HL-60/S4 treated with retinoic acid at 250 ng/mL for 4 days and 3 days (cell line): ENCODE data around the gene DBF4.
"Not testable (repeated sequence)": the region's sequence is repeated elsewhere in the genome, so short reads cannot be mapped to it uniquely, and the experiment has no call there.

Source experiments
- in situ Hi-C: fragments of 300-500 bp; cut with MboI; formaldehyde crosslinking; loops from 2 replicates; pipeline ENCODE4 v1.7.0; 2022; ENCODE audit warnings: low sequenced_read_pairs

Gene DBF4, protein sequence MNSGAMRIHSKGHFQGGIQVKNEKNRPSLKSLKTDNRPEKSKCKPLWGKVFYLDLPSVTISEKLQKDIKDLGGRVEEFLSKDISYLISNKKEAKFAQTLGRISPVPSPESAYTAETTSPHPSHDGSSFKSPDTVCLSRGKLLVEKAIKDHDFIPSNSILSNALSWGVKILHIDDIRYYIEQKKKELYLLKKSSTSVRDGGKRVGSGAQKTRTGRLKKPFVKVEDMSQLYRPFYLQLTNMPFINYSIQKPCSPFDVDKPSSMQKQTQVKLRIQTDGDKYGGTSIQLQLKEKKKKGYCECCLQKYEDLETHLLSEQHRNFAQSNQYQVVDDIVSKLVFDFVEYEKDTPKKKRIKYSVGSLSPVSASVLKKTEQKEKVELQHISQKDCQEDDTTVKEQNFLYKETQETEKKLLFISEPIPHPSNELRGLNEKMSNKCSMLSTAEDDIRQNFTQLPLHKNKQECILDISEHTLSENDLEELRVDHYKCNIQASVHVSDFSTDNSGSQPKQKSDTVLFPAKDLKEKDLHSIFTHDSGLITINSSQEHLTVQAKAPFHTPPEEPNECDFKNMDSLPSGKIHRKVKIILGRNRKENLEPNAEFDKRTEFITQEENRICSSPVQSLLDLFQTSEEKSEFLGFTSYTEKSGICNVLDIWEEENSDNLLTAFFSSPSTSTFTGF

DNA sequence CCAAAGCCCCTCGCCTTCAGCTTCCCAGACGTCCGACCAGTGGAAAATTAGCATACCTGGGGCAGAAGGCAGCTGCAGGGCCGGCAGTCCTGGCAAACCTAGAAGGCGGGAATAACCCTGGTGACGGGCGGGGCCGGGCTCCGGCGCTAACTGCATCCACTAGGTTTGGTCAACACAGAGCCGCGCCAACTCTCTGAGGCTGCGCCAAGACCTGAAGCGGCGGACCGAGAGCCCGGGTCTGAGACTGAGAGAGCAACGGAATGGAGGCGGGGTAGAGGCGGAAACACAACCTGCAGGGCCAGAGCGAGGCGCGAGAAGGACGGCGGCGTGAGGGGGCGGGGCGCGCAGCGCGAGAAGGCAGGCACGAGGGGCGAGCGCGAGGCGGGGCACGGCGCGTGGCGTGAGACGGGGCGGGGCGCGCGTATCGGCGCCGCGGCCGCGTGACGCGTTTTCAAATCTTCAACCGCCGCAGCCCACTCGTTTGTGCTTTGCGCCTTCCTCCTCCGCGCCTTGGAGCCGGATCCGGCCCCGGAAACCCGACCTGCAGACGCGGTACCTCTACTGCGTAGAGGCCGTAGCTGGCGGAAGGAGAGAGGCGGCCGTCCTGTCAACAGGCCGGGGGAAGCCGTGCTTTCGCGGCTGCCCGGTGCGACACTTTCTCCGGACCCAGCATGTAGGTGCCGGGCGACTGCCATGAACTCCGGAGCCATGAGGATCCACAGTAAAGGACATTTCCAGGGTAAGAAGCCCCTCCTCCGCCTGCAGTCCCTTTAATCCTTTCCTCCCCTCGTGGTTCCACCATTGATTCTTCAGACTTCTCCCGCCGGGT lies at the start of gene DBF4, which contains the start of gene SLC25A40:
Gene DBF4 (plus strand): TSS at position 454 of the 829 bp plus-strand sequence. CDS start 240 bp downstream, at position 694.
Gene SLC25A40 (minus strand): TSS at position 321 of the 829 bp plus-strand sequence. CDS start 17,633 bp downstream, outside the sequence.
- in situ Hi-C loops: no loop called here

DNA sequence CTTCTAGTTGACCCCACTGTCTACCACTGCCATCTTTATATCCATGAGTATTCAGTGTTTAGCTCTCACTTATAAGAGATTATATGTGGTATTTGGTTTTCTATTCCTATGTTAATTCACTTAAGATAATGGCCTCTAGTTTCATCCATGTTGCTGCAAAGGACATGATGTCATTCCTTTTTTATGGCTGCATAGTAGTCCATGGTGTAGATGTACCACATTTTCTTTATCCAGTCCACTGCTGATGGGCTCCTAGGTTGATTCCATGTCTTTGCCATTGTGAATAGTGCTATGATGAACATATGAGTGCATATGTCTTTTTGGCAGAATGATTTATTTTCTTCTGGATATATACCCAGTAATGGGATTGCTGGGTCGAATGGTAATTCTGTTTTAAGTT lies 47.9 kb upstream of the DBF4 start:
- in situ Hi-C loops: not testable (repeated sequence)

DNA sequence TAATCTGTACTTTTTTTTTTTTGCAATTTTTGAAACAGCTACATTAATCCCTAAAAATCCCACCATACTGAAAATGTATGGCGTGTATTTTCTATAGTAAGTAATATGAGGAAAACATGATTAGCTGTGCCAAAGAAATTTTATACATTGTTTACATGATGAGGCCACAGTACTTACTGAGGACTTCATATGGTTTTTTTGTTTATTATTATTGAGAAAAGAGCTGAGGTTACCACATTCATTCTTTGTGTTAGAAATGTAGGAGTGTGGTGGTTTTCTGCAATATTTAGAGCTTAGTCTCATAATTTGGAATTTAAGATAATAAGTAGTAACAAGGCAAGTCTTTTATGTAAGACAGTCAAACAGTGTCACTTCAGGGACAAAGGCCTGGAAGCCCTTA lies 45.2 kb upstream of the DBF4 start:
- in situ Hi-C loops: no loop called here

DNA sequence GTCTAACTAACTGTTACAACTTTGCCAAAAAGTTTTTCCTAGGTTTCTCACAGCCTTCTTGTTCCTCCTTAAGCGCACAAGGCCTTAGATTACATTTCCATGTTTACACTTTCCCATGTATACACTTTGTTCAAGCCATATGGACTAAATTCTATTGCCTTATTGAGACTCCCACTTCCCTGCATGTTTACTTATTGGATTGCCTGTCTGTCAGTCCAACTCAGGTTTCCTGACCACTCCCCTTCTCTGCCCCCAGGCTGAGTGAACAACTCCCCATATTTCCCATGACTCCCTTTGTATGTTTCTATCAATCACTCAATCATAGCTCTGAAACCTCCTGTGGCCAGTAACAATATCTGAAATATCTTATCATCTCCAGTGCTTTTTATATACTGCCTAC lies 43.2 kb upstream of the DBF4 start:
- in situ Hi-C loops: no loop called here

DNA sequence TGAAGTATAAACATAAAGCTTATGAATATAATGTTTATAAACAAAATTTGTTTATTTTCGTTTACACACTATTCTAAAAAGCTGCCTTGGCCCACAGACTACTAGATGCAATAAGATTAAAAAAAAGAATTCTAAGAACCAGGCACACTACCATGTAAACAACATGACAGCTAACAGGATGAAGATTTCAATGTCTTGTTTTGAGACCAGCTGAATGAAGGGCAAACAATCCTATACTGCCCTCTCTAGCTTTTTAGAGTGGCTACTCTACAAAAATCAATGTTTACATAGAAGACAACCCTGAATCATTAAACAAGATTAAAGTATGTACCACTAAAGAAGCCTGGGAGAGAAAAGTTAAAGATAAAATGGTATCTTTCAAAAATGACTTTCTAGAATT lies 38.7 kb upstream of the DBF4 start:
- in situ Hi-C loops: no loop called here

DNA sequence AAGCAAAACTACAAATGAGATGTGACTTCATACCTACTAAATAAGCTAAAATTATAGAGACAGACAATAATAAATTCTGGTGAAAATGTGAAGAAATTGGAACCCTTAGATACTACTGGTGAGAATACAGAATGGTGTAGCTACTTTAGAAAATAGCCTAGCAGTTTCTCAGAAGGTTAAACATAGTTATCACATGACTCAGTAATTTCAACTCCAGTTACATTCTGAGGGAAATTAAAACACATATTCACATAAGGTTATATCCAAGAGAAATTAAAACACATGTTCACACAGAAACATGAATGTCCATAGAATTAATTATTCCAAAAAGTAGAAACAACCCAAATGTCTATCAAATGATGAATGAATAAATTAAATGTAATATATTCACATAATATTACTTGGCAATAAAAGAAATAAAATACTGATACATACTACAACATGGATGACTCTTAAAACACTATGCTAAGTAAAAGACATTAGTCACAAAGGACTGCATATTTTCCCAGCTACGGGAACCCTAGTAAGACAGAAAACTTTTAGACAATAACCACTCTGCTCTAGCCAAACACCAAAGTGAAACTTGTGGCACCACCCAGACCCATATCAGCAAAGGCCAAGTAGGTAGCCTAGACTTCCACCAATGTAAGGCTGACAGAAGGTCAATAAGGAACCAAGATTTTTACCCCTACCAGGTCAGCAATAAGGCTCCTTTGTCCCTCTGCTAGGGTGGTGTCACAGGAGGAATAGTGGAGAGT lies 25.3 kb upstream of the DBF4 start:
- in situ Hi-C loops: no loop called here

DNA sequence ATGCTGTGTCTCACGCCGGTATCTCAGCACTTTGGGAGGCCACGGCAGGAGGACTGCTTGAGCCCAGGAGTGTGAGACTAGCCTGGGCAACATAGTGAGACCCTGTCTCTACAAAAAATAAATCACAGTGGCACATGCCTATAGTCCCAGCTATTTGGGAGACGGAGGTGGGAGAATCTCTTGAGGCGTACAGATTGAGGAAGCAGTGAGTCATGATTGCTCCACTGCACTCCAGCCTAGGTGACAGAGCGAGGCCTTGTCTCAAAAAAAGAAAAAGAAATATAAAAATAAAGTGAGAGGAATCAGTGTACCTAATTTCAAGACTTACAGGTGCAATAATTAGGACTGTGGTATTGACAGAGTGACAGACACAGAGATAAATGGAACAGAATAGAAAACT lies 24.0 kb upstream of the DBF4 start:
- in situ Hi-C loops: no loop called here

DNA sequence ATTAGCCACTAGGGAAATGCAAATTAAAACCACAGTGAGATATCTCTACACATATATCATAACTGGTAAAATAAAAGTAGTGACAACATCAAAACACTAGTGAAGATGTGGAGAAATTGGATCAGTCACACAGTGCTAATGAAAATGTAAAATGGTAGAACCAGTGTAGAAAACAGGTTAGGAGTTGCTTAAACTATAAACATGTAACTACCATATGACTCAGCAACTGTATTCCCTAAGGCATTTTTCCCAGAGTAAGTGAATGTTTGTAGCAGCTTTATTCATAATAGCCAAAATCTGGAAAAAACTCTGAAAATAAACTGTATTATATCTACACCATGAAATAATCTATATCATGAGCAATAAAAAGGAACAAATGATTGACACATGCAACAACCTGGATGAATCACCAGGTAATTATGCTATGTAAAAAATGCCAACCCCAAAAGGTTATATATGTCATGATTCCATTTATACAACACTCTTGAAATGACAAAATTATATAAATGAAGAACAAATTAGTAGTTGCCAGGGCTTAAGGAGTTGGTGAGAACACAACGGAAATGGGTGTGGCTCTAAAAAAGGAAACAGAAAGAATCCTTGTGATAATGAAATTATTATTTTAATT lies 22.9 kb upstream of the DBF4 start:
- in situ Hi-C loops: no loop called here

DNA sequence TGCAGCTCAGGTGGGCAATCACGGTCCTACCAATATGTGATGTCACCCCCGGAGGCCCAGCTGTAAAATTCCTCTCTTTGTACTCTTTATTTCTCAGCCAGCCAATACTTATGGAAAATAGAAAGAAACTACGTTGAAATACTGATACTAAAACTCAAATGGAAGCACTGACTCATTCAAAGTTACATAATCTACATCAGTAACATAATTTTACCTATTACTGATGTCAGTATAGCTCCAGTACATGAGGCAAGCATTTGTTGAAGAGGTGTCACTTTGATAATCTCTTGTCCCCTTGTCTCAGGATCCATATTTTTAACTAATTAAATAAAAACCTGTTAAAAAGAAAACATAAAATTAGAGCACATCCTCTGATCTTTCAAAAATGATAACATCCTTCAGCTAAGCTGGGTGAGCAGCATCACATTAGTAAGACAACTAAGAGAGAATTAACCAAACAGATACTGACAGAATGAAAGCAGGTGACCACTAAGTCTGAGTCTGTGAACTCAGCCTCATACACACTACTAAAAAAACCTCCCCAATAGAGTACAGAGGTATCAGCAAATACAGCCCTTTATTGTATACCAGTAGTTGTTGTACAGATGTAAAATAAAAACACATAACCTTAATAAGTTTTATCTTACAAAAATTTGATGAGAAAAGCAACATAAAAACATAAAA lies 17.7 kb upstream of the DBF4 start:
- in situ Hi-C loops: no loop called here

DNA sequence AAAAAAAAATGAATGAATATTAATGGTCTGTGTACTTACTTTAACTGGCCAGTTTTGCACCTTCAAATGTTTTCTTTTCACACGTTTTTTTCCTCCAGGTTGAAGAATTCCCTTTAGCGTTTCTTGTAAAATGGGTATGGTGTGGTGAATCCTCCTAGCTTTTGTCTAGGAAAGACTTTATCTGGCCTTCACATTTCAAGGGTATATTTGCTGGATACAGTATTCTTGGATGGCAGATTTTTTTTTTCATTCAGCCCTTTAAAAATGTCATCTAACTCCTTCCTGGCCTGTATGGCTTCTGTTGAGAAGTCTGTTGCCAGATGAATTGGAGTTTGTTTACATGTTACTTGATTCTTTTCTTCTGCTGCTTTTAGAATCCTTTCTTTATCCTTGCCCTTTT lies 10.2 kb upstream of the DBF4 start:
- in situ Hi-C loops: no loop called here

DNA sequence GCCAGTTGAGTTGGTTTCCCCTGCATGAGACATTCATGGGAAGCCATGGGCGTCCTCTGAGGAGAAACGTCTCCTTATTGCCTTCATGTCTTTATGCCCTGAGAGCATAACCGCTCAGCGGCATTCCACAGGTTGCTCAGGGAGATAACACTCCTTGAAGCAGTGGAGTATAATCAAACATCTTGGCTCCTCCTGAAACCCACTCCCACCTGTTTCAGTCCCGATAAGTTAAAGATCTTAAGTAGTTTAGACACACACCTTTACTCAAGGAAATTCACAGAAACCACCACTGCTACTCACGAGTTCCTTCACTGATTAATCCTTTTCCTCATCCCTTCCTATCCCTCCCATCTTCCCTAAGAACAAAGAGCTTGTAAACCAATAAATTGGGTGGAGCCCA lies 9.8 kb upstream of the DBF4 start:
- in situ Hi-C loops: not testable (repeated sequence)

DNA sequence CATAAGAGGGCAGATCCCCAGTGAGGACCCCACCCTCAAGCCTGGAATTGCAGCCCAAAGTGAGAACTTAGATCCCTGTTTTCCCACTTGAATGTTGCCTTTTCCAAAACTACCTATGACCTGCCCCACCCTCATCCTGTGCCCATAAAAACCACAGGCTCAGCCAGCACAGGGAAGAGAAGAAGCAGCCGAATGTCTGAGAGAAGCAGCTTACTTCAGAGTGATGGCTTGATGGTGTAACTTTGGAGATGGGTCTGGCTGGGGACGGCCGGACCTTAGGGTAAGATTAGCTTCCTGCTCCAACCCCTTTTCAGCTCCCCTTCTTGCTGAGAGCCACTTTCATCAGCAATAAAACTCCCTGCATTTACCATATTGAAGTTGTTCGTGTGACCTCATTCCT lies 5.8 kb upstream of the DBF4 start:
- in situ Hi-C loops: no loop called here

DNA sequence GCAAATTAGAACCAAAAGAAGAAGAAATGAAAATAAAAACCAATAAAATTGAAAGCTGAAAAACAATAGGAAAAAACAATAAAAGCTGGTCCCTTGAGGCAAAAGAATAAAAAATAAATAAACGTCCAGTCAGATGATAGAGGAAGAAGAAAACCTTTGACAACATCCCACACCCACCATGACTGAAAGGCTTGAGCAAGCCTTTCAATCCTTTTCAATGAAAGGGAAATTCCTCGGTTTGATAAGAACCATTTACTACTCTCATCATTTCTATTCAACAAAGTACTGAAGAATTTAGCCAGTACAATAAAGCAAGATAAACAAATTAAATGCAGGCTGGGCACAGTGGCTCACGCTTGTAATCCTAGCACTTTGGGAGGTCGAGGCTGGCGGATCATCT lies 3.9 kb upstream of the DBF4 start:
- in situ Hi-C loops: no loop called here

DNA sequence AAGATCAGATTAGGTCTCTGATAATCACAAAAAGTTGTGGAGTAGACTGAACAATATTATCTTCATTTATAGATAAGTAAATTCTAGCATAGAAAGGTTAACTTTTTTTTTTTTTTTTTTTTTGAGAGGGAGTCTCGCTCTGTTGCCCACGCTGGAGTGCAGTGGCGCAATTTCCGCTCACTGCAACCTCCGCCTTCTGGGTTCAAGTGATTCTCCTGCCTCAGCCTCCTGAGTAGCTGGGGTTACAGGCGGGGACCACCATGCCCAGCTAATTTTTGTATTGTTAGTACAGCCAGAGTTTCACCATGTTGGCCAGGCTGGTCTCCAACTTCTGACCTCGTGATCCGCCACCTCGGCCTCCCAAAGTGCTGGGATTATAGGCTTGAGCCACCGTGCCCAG lies 3.0 kb upstream of the DBF4 start:
- in situ Hi-C loops: not testable (repeated sequence)

DNA sequence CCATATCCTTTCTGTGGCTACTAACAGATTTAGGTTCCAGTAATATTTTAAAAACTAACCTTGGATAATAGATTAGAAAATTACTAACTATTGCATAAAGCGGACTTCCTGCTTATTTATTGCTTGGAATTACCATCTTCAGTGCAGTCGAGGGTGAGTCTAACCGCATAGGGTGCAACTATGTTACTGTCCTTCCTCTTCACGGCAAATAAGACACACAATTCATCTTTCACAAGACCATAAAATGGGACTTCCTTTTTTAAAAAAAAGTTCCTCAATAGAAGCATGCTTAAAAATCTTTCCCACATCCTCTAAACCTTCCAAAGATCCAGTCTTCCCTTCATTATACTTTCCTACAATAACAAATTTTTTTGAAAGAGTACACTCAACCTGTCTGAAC lies 2.2 kb upstream of the DBF4 start:
- in situ Hi-C loops: no loop called here

DNA sequence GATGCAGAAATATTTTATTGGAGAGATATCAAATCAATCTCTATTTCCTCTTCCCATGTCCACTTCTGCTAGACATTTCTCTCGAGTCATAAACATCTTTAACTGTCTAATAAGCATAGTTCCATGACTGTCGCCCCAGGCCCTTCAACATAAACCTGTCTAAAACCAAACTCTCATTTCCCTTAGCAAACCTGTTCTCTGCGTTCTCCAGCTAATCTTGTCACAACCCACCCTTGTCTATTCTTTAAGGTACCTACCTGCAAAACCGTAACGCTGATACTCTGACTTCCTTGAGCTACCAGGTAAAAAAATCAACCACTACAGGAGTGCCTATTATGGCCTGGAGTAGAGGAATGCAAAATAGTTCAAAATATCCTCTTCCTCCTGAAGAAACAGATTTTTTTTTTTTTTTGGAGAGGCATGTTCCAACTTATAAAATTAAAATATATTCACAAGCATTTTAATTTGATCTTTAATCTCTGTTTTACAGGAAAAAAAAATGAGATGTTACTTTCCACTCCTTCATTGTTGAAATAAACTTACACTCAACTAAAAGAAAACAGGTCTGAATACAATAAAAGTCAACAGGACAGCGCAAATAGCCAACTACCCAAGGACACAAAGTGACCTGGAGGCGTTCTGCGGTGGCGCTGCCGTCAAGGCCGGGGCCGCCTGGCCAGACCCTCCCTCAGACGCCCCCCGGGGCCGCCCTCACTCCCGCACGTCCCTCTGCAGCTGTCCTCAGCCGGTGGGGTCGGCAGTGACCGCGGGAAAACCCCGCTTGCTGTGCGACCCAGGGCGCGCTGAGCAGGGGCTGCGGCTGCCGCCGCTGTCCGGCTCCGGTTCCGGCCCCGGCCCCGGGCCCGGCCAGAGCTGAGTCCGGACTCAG lies 898 bp upstream of the DBF4 start:
- in situ Hi-C loops: no loop called here

DNA sequence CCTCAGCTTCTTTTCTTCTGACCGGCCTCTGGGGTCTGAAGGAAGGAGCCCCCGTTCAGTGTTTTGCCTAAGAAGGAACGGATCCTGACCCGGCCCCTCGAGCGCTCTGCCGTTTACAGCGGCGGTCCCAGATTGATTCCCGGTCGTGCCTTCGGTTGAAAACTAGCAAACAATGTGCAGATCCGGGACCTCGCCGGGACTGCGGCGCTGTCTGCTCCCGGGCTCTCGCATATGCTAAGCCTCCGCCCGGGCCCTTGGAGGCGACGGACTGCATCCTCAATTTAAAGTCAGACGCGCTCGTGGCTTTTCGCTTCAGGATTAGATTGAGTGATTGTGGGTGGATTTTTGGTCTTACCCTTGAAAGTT lies 559 bp downstream of the DBF4 start:
- in situ Hi-C loops: no loop called here

DNA sequence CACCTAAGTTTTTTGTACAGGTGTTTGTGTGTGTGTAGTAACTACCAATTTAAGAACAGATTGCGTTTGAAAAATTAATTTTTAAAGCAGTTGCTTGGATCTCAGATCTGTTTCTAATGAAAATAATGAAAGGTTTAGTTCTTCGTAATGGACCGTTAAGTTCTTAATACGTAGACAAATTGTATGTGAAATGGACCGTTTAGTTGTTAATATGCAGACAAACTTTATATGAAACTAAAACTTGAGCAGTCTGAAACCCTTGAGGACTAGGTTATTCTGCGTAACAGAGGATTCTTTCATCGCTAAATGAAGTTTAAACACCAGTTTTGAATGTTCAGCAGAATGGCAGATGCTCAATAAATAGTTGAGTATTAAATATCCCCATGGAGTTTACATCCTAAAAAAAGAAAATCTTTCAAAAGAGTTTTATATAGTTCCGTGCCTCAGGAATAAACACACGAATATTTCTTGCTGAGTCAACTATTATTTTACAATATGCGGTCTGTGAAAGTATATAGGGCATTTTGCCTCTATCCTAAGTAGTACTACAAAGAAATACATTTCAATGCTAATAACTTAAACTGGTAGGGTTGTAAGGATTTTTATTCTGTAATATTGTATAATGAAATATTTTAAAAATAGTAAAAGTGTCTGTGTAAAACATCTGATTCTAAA lies 1.2 kb downstream of the DBF4 start:
- in situ Hi-C loops: no loop called here
